ENCODE data around the gene SLC12A1. TPM values are rescaled to one million over a fixed set of nuclear protein-coding genes. Genes with fewer than 3 reads are reported as not detected.

Gene SLC12A1
- total RNA-seq, 2 donors from 2014 or later = not detected

- H3K9me3 ChIP-seq = no peaks in the 10 kb centered on the region
- H3K36me3 ChIP-seq = no peaks in the 10 kb centered on the region
- H3K4me1 ChIP-seq (replicated peaks) = no peaks in the 10 kb centered on the region
- TF ChIP-seq POLR2AphosphoS5 (IDR thresholded peaks at IDR 0.05) = no peak
- TF ChIP-seq POLR2A (IDR thresholded peaks at IDR 0.05) = no peak
- TF ChIP-seq CTCF (IDR thresholded peaks at IDR 0.05) = no peak
- intact Hi-C loops (cut with DNase I) = no loop called here
- H3K4me3 ChIP-seq = no peak overlapping the region
- no peaks in the 10 kb centered on the region for H3K27me3 ChIP-seq (replicated peaks; ENCODE audit: insufficient read depth)
- H3K27ac ChIP-seq = no peak overlapping the region
- DNase-seq (ENCODE audit: low spot score) = no peak
Observed at GRCh38 chr15:48233246-48233645, 27.1 kb downstream of the SLC12A1 start.

- DNase-seq (ENCODE audit: low spot score) = no peak
- no peaks in the 10 kb centered on the region for H3K27me3 ChIP-seq (replicated peaks; ENCODE audit: insufficient read depth)
- H3K27ac ChIP-seq = no peak overlapping the region
- intact Hi-C loops (cut with DNase I) = no loop called here
- no peaks in the 10 kb centered on the region for H3K36me3 ChIP-seq
- TF ChIP-seq POLR2AphosphoS5 (IDR thresholded peaks at IDR 0.05) (no peak), CTCF (IDR thresholded peaks at IDR 0.05) (no peak), POLR2A (IDR thresholded peaks at IDR 0.05) (no peak)
- 97% methylated on average over 4 of the region's 4 CpGs for WGBS
- H3K9me3 ChIP-seq = no peaks in the 10 kb centered on the region
- no peak overlapping the region for H3K4me3 ChIP-seq
- H3K4me1 ChIP-seq (replicated peaks) = no peaks in the 10 kb centered on the region
Observed at GRCh38 chr15:48239334-48239733, 33.2 kb downstream of the SLC12A1 start.

GRCh38 chr15:48242015-48242414 lies 35.9 kb downstream of the SLC12A1 start:
- H3K4me1 ChIP-seq (replicated peaks) = no peaks in the 10 kb centered on the region
- H3K9me3 ChIP-seq = no peaks in the 10 kb centered on the region
- no peak overlapping the region for H3K27ac ChIP-seq
- DNase-seq (ENCODE audit: low spot score) = no peak
- TF ChIP-seq POLR2A (IDR thresholded peaks at IDR 0.05) = no peak
- H3K27me3 ChIP-seq (replicated peaks; ENCODE audit: insufficient read depth) = no peaks in the 10 kb centered on the region
- intact Hi-C loops (cut with DNase I) = no loop called here
- no peak overlapping the region for H3K4me3 ChIP-seq
- H3K36me3 ChIP-seq = no peaks in the 10 kb centered on the region

DNA sequence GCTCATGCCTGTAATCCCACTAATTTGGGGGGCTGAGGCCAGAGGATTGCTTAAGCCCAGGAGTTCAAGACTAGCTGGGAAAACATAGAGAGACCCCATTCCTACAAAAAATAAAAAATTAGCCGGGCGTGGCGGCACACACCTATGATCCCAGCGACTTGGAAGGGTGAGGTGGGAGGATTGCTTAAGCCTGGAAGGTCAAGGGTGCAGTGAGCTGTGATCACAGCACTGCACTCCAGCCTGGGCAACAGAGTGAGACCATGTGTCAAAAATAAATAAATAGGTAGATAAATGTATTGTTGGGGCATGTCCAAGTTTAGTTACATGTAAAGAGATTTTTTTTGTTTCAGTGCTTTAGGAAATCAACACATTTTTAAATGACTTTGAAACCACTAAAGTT lies 36.4 kb downstream of the SLC12A1 start:
- intact Hi-C loops (cut with DNase I) = no loop called here
- DNase-seq (ENCODE audit: low spot score) = no peak
- TF ChIP-seq CTCF (IDR thresholded peaks at IDR 0.05) = no peak
- TF ChIP-seq POLR2A (IDR thresholded peaks at IDR 0.05) = no peak
- TF ChIP-seq POLR2AphosphoS5 (IDR thresholded peaks at IDR 0.05) = no peak
- Histone ChIP-seq H3K27ac (no peak overlapping the region), H3K9me3 (no peaks in the 10 kb centered on the region), H3K4me1 (replicated peaks) (no peaks in the 10 kb centered on the region), H3K36me3 (no peaks in the 10 kb centered on the region), H3K4me3 (no peak overlapping the region), H3K27me3 (replicated peaks; ENCODE audit: insufficient read depth) (no peaks in the 10 kb centered on the region)
- WGBS = 89% methylated on average over 4 of the region's 4 CpGs

DNA sequence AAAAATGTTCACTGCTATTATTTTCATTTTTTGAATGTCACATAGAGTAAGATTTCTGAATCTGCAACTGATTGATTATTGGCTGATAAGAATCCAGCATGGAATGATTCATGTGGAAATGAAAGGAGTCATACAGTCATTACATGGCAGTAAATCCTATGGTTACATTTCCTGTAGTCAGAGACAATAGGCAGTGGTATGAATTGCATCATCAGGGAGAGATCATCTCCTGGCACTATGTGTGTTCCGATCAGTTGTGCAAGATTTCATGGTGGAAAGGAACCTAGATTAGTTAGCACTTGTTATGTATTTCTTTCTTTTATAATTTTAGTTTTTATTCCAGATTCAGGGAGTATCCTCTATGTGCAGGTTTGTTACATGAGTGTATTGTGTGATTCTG lies 38.8 kb downstream of the SLC12A1 start:
- no peaks in the 10 kb centered on the region for H3K9me3 ChIP-seq
- H3K4me1 ChIP-seq (replicated peaks) = no peaks in the 10 kb centered on the region
- DNase-seq (ENCODE audit: low spot score) = no peak
- intact Hi-C loops (cut with DNase I) = no loop called here
- TF ChIP-seq POLR2A (IDR thresholded peaks at IDR 0.05) (no peak), POLR2AphosphoS5 (IDR thresholded peaks at IDR 0.05) (no peak), CTCF (IDR thresholded peaks at IDR 0.05) (no peak)
- no peaks in the 10 kb centered on the region for H3K27me3 ChIP-seq (replicated peaks; ENCODE audit: insufficient read depth)
- H3K4me3 ChIP-seq = no peak overlapping the region
- no peaks in the 10 kb centered on the region for H3K36me3 ChIP-seq
- WGBS = 88% methylated on average over 1 of the region's 1 CpG
- H3K27ac ChIP-seq = no peak overlapping the region
